D721Med (cell line): ENCODE measurements around the gene SSTR3.

Experiments used
- DNase-seq: peaks from one replicate; pipeline ENCODE4 v3.0.0; 2011; ENCODE audit warnings: low spot score; ENCODE audit not compliant: insufficient read length
- FAIRE-seq: peaks from 2 replicates; lab custom pipeline; 2011; peaks lifted over from hg19 to GRCh38; lab: Jason Lieb, UNC
- CTCF ChIP-seq: IDR thresholded peaks from 2 replicates; pipeline ENCODE4 v1.5.1; 2012; ENCODE audit warnings: mild to moderate bottlenecking, control low read depth; ENCODE audit not compliant: insufficient read depth; ENCODE audit errors: missing control alignments

Gene SSTR3

GRCh38 chr22:37211075-37211865 is 1.0 kb downstream of the SSTR3 start:
- no peak for TF ChIP-seq CTCF
- no peak for FAIRE-seq
- DNase-seq = no peak

GRCh38 chr22:37210041-37210803 is 2.1 kb downstream of the SSTR3 start:
- no peak for TF ChIP-seq CTCF
- FAIRE-seq (no peak), DNase-seq (no peak)

- FAIRE-seq = no peak
- no peak for TF ChIP-seq CTCF
- no peak for DNase-seq
Measured at GRCh38 chr22:37209140-37209845, 3.0 kb downstream of the SSTR3 start.

- no peak for DNase-seq
- no peak for FAIRE-seq
- no peak for TF ChIP-seq CTCF
Measured at GRCh38 chr22:37208401-37209139, 3.7 kb downstream of the SSTR3 start.

- DNase-seq (no peak), FAIRE-seq (no peak)
- no peak for TF ChIP-seq CTCF
Measured at GRCh38 chr22:37207981-37208380, 4.3 kb downstream of the SSTR3 start.

- no peak for TF ChIP-seq CTCF
- no peak for FAIRE-seq
- no peak for DNase-seq
Measured at GRCh38 chr22:37206841-37207821, 5.1 kb downstream of the SSTR3 start.
